DMS53 (cell line): ENCODE measurements around the gene AMZ2.

Source experiments
- DNase-seq: peaks from one replicate; lab custom pipeline; 2025; lab: John Stamatoyannopoulos, UW

AMZ2 gene

DNA sequence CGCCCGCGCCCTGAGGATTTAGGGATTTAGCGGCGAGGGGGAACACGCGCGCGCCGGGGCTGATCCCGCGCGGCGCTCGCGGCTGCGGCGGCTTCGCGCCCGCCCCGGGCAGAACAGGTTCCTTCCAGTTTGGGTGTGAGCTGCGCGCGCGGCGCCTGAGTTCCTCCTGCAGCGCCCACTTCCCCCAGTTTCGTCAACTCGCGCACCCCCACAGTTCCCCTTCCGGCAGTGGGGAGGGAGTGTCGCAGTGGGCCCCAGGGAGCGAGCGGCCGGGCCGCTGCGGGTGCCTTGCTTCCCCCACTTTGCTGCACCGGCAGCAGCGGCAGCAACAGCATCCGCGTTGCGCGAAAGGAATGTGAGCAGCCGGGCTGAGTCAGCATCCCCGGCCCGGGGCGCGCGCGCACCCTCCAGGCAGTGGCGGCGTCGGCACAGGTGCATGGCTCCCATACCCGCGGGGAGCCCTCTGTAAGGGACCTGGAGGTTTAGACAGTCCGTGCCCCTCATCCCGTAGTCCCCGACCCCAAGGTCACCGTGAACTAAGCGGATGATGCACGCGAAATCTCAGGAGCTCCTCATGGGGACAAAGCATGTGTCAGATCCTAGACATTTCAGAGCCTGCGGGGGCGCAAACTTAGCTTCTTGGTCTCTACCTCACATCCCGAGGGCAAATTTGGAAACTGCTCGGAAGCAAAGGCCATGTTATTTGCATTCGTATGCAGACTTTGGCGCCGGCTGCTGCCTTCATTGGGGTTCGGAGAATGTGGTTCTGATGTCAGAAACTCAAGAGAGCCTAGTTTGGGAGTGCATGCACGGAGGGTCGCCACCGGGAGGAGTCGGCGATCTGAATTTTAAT lies 44.2 kb downstream of the AMZ2 start:
- DNase-seq: peak; percentile 91

DNA sequence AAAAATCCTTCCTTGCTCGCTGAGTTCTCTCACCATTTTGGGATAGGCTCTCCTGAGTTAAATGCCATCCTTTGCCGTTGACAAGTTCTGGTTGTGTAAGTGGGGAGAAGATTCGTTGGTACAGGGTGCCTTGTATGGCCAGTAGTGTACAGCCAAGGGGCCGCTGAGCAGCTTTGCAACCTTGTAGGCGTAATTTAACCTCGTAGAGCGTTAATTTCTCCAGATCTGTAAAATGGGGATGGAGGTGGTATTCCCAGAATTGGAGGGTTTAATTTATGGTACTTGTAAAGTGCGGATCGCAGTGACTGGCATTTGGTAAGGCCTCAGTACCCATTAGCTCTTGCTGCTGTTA lies 44.8 kb downstream of the AMZ2 start:
- no peak for DNase-seq

DNA sequence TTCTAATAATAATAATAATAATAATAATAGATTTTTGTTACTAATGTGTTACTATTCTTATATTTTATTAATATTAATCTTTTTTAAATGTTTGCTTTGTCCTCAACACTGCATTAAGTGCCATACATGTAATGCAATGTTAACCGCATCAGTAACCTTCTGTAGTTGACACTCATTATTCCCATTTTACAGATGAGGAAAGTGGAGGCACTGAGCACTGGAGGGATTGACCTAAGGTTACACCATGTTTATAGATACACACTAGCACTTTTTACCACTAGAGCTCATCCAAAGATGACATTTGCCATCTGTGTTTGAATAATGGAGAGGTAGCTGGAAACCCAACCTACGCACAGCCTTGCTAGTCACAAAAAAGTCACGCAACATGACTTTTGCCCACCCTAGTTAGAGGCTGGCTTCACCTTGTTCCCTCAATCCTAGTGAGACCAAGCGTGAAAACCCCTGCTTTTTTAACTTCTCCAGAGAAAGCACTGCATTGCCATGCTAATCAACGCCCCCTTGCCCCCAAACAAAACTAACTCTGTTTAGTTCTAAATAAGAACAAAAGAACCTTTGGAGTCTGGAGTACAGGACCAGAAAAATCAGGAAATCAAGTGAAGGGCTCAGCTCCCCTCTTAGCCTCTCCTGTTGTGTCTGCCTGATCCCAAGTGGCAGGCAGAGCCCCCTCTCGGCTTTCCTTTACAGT lies 45.8 kb downstream of the AMZ2 start:
- DNase-seq: no peak

DNA sequence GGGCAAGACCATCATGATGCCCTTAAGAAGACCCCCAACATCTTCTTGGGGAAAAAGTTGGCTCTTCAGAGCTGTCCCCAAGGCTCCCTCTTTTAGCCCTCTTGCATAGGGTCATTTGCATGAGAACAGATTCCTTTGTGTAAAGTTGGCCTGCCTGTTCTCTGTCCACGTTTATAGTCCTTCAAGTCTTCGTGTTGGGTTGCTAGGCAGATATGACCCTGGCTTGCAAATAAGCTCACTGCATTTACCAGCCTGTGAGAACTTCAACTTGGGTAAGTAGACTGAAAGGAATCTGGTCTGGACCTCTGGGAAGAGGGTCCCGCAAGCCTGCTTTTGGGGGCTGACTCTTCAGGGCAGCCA lies 46.3 kb downstream of the AMZ2 start:
- DNase-seq: peak; percentile 26

DNA sequence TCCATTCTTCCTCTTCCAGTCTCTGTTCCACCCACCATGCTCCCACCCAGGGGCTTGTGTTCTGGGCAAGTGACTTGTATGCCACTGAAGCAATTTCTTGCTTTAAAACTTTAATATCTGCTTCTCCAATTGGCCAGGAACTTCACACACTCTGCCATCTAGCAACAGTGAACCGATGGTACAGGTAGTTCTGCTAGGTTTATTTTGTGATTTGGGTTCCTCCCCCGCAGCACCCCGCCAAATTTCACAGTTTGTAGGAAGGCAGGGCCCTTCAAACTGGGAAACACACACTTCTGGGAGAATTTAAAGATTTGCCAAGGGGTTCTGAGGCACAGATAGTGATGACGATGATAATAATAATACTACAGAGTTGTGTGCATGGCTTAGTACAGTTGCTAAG lies 46.8 kb downstream of the AMZ2 start:
- DNase-seq: no peak

DNA sequence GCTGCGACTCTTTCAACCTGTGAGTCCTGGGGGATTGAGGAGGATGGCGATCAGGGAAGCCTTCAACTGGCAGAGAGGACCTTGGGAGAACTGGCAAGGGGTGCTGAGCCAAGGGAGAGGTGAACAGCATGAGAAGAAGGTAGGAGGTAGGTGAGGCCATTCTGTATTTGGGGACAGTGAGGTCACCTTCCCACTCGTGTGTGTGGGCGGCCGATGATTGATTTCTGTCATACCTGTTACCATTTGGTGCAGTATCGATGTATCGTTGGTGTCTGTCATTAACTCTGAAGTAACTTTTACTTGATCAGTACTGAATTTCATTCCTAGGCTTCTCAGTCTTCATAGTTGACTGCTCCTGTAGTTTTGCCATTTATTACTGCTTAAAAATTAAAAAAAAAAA lies 47.2 kb downstream of the AMZ2 start:
- no peak for DNase-seq

DNA sequence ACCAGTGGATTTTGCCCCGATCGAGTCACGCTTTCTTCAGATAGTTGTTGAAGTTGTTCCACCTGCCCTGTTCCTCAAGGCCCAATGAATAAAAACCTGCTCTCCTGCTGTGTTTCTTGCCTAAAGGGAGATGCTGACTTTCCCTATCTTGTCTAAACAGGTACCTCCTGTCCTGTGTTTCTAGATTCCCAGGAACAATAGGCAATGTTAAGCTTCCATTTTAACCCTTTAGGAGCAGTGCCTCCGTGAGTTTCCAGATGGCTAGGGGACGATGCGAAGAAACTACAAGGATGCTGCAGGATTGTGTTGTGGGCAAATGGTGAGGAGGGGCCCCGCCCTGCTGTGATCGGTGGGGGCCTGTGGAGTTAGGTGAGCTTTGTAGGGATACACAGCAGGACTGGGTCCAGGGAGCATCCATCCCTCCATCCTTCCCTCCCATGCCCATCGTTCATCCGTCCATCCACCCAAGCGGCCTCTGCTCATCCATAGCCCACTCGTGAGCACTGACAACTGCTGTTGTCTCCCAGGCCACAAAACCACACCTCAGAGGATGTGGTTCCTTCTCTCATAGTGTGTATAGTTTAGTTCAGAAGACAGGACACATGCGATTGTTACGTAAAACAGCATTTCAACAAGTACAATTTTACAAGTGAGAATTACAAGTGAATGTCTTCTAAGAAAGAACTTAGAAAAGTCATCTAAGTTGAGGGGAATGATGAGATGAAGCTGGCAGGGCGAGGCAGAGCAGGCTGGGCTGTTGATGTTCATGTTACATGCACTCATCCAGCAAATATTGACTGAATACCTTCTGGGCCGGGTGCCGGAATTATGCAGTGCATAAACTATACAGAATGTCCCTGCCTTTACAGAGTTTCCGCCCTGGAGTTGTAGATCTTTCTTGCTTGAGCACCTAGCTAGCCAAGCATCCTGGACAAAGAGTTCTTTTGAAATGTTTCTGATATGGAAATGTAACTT lies 48.7 kb downstream of the AMZ2 start:
- DNase-seq: no peak

DNA sequence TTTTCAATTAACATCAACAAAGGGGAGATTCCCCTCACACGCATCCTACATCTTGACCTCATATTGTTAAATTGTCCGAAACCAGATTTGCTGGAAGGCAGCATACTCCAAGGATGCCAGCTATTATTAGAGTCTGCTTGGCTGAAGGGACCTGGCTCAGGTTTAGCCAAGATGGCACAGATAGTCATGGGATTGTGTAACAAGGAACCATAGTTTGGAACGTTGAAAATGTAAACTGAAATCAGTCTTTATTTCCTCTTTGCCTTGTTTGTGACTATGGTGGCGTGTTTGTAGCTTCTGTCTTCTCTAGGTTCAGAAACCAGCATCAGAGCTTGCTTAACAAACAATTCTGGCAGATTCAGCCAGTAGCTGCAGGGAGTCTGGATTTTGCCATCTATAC lies 49.4 kb downstream of the AMZ2 start:
- DNase-seq: no peak

DNA sequence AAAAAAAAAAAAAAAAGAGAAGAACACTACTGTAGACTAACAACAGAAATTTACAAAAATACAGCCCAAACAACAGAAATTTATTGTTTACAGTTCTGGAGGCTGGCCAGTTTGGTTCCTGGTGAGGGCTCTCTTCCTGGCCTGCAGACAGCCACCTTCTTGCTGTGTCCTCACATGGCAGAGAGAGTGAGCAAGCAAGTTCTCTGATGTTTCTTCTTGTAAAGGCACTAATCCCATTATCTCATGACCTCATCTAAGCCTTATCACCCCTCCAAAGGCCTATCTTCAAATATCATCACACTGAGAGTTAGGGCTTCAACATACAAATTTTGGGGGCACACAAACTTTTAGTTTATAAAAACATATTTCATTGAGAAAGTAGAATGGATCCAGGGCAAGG lies 50.8 kb downstream of the AMZ2 start:
- DNase-seq: no peak

DNA sequence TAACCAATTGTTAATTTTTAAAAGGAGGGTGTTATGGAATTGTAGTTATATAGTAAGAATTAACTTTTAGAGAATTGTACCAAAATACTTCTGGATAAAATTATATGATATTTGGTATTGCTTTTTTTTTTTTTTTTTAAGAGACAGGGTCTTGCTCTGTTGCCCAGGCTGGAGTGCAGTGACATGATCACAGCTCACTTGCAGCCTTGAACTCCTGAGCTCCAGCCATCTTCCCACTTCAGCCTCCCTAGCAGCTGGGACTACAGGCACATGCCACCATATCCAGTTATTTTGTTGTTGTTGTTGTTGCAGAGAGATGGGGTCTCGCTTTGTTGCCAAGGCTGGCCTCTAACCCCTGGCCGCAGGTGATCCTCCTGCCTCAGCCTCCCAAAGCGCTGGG lies 52.0 kb downstream of the AMZ2 start:
- no peak for DNase-seq

DNA sequence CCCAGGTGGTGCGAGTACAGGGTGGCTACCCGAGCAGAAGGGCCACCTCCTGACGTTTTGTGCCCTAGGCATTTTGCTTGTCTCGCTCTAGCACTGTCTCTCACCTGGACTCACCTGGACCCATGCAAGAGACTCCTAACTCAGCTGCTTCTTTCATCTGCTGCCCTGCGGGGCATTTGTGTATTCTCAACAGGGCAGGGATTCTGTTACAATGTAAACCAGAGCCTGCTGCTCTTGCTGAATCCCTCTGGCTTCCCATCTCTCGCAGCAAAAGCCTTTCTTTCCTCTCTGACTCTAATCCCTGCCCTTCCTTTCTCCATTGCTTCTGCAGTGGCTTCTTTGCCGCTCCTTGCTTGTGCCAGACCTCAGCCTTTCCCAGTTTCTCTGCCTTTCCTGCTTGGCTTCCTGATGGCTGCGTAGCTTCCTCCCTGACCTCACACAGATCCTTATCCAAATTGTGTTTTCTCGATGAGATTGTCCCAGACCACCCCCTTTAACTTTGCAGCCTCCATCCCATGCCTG lies 53.7 kb downstream of the AMZ2 start:
- DNase-seq: peak; percentile 88

DNA sequence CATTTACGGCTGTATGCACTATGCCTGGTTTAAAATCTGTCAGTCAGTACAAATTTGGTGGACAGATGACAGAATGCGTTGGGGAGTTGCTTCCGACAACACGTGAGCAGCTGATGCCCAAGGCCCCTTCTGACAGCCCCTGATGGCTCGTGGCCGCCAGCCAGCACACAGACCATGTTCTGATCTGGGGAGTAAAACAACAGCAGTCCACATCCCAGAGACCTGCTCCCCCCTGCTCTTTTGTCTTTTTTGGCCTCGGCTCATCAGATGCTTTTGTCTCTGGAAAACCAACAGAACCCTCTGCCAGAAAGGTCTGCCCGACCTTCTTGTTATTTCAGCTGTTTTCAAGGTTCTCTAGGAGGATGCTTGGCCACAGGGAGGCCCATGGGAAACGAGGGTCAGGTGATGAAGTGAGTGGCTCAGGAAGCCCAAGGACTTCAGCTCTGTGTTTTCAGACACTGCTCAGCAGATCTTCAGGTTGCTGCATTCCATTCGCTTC lies 54.3 kb downstream of the AMZ2 start:
- no peak for DNase-seq

DNA sequence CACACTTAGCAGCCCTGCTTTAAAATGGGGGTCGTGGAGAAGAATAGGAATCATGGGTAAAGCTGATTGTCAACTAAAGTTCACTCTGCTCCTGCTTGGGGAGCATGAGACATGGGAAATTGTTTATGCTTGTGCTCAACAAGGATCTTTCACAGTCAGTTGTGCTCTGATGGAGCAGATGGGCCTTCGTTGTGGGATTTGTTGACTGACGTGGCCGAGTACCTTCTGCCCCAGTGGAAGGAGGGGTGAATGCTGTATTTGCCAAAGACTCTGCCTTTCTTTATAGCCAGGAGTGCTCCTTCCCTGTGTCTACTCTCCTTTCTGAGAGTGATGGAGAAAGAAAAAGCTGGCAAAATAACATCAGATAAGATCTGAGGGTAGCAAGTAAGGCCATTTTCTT lies 54.8 kb downstream of the AMZ2 start:
- DNase-seq: no peak

DNA sequence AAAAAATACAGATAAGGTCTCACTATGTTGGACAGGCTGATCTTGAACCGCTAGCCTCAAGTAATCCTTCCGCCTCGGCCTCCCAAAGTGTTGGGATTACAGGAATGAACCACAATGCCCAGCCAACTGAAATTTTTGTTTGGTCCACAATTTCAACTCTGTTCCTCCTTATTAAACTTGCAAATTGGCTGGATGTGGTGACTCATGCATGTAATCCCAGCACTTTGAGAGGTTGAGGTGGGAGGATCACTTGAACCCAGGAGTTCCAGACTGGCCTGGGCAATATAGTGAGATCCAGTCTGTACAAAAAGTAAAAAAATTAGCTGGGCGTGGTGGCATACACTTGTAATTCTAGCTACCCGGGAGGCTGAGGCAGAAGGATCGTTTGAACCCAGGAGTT lies 56.9 kb downstream of the AMZ2 start:
- no peak for DNase-seq

DNA sequence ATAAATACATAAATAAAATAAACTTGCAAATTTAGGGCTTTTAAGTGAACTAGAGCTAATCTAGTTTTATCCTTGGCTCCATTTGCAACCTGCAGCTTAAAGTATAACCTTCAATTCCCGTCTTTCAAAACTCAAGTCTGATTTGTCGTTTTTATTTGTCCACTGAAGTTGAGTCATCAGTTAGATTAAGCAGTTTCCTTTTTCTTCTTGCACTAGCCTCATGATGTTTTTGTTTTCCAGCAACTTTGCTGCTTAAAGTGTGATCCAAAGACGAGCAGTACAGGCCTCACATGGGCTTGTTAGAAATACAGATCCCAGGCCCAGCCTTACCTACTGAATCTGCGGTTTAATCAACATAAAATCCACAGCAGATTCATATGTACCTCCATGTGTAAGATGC lies 57.3 kb downstream of the AMZ2 start:
- no peak for DNase-seq
